Activated naive CD4-positive, alpha-beta T cell treated with anti-CD3 and anti-CD28 coated beads, Interleukin-2, amount 10 ng/mL, durations not matched to agents 7 days and 5 days (primary cell): ENCODE results near the gene PCP2.
A peak's percentile ranks its signal among the peaks of the same experiment; 100 is the strongest.

Experiments used
- CTCF ChIA-PET: fragments of 350-600 bp; sonication (Branson Sonifier 250); formaldehyde crosslinking; loops from one replicate; lab custom pipeline; 2021; ENCODE audit warnings: antibody characterized with exemption; lab: Charles Lee
- DNase-seq: peaks from one replicate; pipeline ENCODE4 v3.0.0-alpha.2; 2020
- H3K27ac Mint-ChIP-seq: one replicate; pipeline ENCODE4 v1.8.0; 2021; ENCODE audit warnings: mild to moderate bottlenecking, moderate library complexity, mixed read lengths
- H3K27me3 Mint-ChIP-seq: one replicate; pipeline ENCODE4 v1.8.0; 2021; ENCODE audit warnings: mild to moderate bottlenecking, mixed read lengths
- H3K36me3 Mint-ChIP-seq: one replicate; pipeline ENCODE4 v1.8.0; 2021; ENCODE audit warnings: mixed read lengths
- H3K4me1 Mint-ChIP-seq: one replicate; pipeline ENCODE4 v1.8.0; 2021; ENCODE audit warnings: mixed read lengths
- H3K4me3 Mint-ChIP-seq: one replicate; pipeline ENCODE4 v1.8.0; 2021; ENCODE audit warnings: mild to moderate bottlenecking, moderate library complexity, mixed read lengths
- H3K9me3 Mint-ChIP-seq: one replicate; pipeline ENCODE4 v1.8.0; 2021; ENCODE audit warnings: mixed read lengths

The PCP2 gene

DNA sequence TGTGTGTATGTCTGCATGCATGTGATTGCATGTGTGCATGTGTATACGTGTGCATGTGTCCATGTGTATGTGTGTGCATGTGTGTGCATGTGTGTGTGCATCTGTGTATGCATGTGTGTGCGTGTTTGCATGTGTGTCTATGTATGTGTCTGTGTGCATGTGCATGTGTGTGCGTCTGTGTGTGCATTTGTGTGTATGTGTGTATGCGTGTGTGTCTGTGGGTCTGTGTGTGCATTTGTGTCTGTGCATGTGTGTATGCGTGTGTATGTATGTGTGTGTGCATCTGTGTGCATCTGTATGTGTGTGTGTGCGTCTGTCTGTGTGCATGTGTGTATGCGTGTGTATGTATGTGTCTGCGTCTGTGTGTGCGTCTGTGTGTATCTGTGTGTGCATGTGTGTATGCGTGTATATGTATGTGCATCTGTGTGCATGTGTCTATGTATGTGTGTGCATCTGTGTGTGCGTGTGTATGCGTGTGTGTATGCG lies 6.4 kb upstream of the PCP2 start:
- Mint-ChIP-seq H3K4me3 (peak overlapping the region; percentile 28), H3K27ac (peak overlapping the region; percentile 1), H3K27me3 (peaks cover 4% of the 10 kb centered on the region), H3K36me3 (peaks cover 27% of the 10 kb centered on the region), H3K9me3 (peaks cover 9% of the 10 kb centered on the region), H3K4me1 (peaks cover 35% of the 10 kb centered on the region)
- no peak for DNase-seq
- CTCF ChIA-PET = no interaction called here

DNA sequence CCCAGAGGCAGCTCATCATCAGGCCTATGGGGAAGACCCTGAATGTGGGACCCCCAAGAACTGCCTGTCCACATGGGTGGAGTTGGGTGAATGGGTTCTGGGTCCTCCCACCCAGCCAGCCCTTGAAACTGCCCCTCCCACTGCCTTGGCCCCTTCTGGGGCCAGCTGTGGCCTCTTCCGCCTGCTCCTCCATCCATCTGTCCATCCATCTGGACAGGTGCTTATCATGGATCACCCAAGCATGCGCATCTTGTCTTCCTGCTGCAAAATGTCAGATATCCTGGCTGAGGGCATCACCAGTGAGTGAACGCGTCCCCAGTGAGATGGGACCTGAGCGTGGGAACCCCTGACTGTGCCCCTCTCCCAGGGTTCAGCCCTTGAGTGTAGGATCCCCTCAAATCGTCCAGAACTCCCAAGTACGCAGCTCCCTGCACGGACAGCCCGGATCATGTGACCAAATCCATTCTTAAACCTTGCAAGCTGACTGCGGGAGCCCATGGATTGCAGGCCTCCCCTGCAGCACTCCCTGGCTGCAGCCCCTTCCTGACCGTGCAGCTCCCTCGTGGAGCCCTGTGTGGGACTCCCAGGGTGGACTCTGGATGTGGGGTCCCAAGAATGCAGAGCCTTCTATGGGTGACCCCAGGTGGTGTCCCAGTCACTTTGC lies 5.4 kb upstream of the PCP2 start:
- CTCF ChIA-PET = interaction anchor here (0.6 to 1.4 kb wide), 2 partner anchors 13 to 71 kb away, joined by 4 to 9 read pairs; no protein-coding TSS in a partner anchor
- H3K4me1 Mint-ChIP-seq = peaks cover 37% of the 10 kb centered on the region
- peak overlapping the region; percentile 45 for H3K27ac Mint-ChIP-seq
- peaks cover 4% of the 10 kb centered on the region for H3K27me3 Mint-ChIP-seq
- H3K36me3 Mint-ChIP-seq = peaks cover 27% of the 10 kb centered on the region
- no peak for DNase-seq
- peak overlapping the region; percentile 56 for H3K4me3 Mint-ChIP-seq
- H3K9me3 Mint-ChIP-seq = peaks cover 9% of the 10 kb centered on the region

DNA sequence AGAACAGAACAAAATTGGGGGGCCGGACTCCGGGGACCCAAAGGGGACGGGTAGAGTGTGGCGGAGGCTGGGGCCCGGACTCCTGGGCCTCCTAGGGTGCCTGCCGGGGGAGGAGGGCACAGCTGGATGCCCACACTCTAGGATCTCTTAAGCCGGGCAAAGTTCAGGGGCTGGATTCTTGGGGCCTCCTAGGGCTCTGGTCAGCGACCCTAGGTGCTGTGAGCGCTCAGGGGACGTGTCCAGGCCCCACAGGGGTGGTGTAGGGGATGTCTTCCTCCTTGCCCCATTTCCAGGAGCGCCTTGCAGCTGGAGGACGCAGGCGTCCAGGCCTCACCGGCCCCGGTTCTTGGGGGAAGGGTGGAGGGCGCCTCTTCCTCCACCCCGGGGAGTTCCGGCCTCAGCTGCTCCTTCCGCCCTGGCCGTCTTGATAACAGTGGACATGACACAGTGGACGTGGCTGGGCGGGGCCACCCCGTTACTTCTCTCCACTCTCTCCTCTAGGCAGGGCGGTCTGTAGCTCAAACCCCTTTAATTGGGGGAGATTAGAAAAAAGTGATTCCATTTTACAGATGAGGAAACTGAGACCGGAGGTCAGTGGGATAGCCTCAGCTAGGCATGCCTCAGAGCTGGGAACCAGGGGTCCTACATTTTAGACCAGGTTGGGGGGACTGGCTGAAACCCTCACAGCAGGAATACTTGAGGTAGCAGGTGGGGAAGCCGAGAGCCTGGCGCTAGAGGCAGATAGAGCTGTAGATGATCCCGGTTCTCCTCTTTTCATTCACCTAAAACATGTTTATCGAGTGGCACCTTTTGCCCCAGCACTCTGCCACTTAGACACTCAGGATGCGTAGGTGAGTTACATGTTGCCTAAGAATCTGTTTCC lies 4.1 kb upstream of the PCP2 start:
- H3K27me3 Mint-ChIP-seq = peaks cover 4% of the 10 kb centered on the region
- peak; percentile 31 for DNase-seq
- peak overlapping the region; percentile 90 for H3K27ac Mint-ChIP-seq
- peaks cover 26% of the 10 kb centered on the region for H3K36me3 Mint-ChIP-seq
- peaks cover 9% of the 10 kb centered on the region for H3K9me3 Mint-ChIP-seq
- H3K4me1 Mint-ChIP-seq = peaks cover 37% of the 10 kb centered on the region
- H3K4me3 Mint-ChIP-seq = peak overlapping the region; percentile 81
- CTCF ChIA-PET = interaction anchor here (0.7 to 1.4 kb wide), 5 partner anchors 9 to 1950 kb away, joined by 3 to 10 read pairs (median 4); partner anchors contain the start of genes PET100, TRAPPC5 and XAB2

DNA sequence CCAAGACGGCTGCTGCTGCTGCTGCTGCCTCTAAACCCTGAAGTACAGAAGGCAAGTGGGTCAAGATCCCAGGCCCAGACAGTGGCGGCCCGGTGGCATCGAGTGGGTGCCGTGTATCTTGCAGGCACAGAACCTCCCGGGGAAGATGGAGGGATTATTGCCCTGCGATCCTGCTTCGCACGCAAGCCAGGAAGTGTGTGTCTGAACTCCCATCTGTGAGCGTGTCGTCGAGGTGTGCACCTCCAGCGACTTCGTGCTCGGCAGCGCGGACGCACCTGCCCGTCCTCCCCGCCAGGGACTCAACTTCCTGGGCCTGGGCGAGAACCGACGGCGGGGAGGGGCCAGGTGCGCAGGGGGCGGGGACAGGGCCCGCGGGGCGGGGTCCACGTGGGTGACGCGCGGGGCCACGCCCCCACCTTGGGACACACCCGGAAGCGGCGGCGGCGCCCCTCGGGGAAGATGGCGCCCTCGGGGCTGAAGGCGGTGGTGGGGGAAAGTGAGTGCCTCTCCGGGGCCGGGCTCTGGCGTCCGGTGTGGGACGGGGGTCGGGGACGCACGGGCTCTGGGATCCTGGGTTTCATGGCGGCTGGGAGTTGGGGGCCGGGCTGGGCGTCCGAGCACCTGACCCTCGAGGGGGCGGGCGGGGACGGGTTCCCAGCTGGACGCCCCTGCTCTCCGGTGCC lies 3.3 kb upstream of the PCP2 start, which contains the start of gene STXBP2:
TSS of gene STXBP2 (plus strand) at position 420 of the 683 bp plus-strand sequence. CDS start at position 460, 40 bp downstream.
- Mint-ChIP-seq H3K27ac (peak within 1 kb of the TSS; percentile 90), H3K9me3 (peaks cover 9% of the 10 kb centered on the region), H3K27me3 (peaks cover 4% of the 10 kb centered on the region), H3K4me3 (peak within 1 kb of the TSS; percentile 81), H3K4me1 (peaks cover 37% of the 10 kb centered on the region), H3K36me3 (peaks cover 27% of the 10 kb centered on the region)
- DNase-seq = peak; percentile 94
- CTCF ChIA-PET = interaction anchor here (0.7 to 1.4 kb wide), 2 partner anchors 44 to 1949 kb away, joined by 4 to 10 read pairs; partner anchors contain the start of gene TRAPPC5

DNA sequence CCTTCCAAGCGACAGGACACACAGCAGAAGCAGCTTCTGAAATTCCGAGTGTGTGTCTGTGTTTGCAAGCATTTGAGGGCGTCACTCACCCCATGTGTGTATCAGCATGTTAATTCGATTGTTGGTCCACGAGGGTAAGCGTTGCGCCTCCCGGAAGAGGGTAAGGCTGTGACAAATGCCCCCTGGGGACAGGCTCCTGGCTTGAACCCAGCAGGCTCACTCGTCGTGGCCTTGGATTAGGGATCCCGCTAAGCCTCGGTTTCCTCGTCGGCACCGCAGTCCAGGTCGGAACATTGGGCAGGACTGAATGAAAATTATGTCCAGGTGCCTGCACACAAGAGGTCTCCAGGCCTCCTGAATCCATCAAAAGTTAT lies 2.8 kb upstream of the PCP2 start:
- Mint-ChIP-seq H3K27me3 (peaks cover 4% of the 10 kb centered on the region), H3K27ac (peak overlapping the region; percentile 90), H3K36me3 (peaks cover 29% of the 10 kb centered on the region), H3K9me3 (peaks cover 9% of the 10 kb centered on the region), H3K4me1 (peaks cover 37% of the 10 kb centered on the region), H3K4me3 (peak overlapping the region; percentile 81)
- no peak for DNase-seq
- CTCF ChIA-PET = interaction anchor here (1.0 kb wide), 1 partner anchor 16 kb away, joined by 4 read pairs; no protein-coding TSS in a partner anchor

DNA sequence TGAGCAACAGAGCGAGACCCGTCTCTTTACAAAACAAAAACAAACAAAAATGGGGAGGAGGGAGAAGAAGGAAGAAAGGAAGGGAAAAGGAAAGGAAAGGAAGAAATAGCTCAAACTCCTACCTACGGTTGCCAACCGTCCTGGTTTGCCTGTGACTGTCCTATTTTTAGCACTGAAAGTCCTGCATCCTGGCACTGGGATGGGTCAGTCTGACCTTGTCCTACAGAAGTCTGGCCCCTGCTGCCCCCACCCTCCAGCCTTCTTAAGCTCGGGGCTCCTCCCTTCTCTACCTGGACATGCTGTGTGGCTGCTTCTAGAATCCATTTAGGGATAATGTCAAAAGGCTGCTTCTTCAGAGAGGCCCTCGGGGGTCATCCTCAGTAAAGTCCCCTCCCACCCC lies 2.2 kb upstream of the PCP2 start:
- Mint-ChIP-seq H3K27me3 (peaks cover 4% of the 10 kb centered on the region), H3K9me3 (peaks cover 9% of the 10 kb centered on the region), H3K4me1 (peaks cover 41% of the 10 kb centered on the region), H3K27ac (peak overlapping the region; percentile 84), H3K36me3 (peaks cover 29% of the 10 kb centered on the region), H3K4me3 (peak overlapping the region; percentile 81)
- CTCF ChIA-PET = interaction anchor here (1.0 kb wide), 1 partner anchor 17 kb away, joined by 4 read pairs; no protein-coding TSS in a partner anchor
- DNase-seq = no peak

DNA sequence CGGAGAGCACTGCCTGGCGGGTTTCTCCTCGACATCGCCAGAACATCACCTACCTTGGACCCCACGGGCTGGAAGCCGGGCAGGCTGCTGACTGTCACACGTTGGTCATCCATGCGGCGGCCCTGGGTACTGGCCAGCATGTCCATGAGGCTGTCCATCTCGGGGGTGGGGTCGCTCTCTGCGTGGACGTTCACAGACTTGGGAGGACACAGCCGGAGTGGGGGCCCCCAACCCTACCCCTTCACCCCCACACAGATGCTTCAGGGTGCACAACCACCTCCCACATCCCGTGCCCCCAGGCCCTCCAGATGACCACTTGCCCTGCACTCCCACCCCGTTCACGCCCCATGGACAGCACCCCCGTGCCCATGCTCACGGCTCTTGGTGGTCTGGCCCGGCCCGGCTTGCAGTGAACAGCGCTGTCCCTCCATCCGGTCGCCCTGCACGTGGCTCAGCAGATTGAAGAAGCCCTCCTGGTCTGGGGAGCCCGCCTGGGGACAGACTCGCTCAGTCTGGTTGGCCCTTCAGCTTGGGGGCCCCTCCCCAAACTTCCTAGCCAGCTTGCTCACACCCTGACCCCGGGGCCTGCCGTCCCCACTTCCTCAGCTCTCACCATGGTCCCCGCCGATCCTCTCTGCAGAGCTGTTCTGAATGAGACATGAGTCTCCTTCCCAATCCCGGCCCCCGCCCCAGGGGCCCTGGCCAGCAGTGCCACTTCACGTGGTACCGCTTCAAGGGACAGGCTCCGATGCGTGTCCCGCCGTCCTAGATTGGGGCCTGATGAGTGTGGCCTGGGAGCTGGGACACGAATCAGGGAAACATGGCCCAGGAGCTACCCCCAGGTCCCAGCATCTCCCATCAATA lies 947 bp downstream of the PCP2 start:
- peaks cover 4% of the 10 kb centered on the region for H3K27me3 Mint-ChIP-seq
- CTCF ChIA-PET = no interaction called here
- H3K4me3 Mint-ChIP-seq = no peak overlapping the region
- H3K4me1 Mint-ChIP-seq = peaks cover 49% of the 10 kb centered on the region
- no peaks in the 10 kb centered on the region for H3K9me3 Mint-ChIP-seq
- no peak overlapping the region for H3K27ac Mint-ChIP-seq
- peaks cover 23% of the 10 kb centered on the region for H3K36me3 Mint-ChIP-seq
- no peak for DNase-seq

DNA sequence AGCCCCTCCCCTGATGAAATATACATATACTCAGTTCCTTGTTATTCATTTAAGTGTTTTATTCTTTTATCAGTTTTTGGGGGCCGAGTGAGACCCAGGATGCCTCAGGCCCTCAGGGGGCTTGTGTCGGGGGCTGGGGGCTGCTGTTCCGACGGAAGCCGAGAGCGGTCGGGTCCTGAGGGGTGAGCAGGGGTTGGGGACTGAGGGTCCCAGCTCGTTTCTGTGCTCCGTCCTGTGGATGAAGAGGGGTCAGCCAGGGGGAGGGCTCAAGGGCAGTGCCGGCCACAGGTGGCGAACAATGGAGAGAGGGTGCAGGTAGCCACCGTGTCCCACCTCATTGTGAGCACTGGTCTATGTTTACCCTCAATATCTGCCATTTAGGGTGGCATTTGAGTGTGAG lies 1.9 kb downstream of the PCP2 start:
- Mint-ChIP-seq H3K4me3 (peak overlapping the region; percentile 19), H3K4me1 (peaks cover 51% of the 10 kb centered on the region), H3K27ac (peak overlapping the region; percentile 47), H3K27me3 (peaks cover under 1% of the 10 kb centered on the region), H3K9me3 (no peaks in the 10 kb centered on the region), H3K36me3 (peaks cover 28% of the 10 kb centered on the region)
- DNase-seq = no peak
- CTCF ChIA-PET = no interaction called here

DNA sequence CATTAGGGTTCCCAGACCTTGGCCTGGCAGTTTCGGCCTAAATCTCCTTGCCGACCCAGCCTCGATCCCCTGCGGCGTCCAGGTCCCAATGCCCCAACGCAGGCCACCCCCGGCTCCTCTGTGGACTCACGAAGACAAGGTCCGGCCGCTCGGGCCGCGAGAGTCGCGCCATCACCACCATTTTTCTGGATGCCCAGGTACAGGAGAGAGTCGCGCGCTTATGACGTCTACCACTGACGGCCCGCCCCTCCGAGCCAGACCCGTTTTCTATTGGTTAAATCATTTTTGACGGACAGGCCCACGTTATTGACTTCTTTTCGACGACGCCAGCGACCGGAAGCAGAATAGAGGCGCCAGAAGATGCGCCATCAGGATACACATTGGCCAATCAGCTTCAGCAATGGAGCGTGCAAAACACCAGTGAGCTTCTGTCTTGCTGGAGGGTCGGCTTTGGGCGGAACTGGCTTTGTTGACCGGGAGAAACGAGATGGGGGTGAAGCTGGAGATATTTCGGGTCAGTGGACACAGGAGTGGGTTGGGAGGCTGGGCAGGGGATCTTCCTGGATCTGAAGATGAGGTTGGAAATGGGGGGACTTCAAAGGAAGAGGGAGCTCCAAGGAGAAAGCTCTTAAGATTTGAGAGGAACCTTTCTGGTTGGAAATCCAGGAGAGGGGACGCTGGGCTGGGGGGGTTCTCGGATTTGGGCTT lies 4.0 kb downstream of the PCP2 start, which contains the start of the genes PET100 and XAB2:
TSS of gene PET100 (plus strand) at position 447 of the 708 bp plus-strand sequence. CDS start at position 488, 41 bp downstream.
TSS of gene XAB2 (minus strand) at position 199 of the 708 bp plus-strand sequence. CDS start at position 181, 18 bp downstream.
- no peaks in the 10 kb centered on the region for H3K27me3 Mint-ChIP-seq
- peak within 1 kb of the TSS; percentile 92 for H3K4me3 Mint-ChIP-seq
- H3K36me3 Mint-ChIP-seq = peaks cover 34% of the 10 kb centered on the region
- DNase-seq = peak; percentile 97
- H3K4me1 Mint-ChIP-seq = peaks cover 41% of the 10 kb centered on the region
- H3K27ac Mint-ChIP-seq = peak within 1 kb of the TSS; percentile 98
- CTCF ChIA-PET = interaction anchor here (0.8 to 1.2 kb wide), 3 partner anchors 8 to 61 kb away, joined by 3 to 4 read pairs (median 3); no protein-coding TSS in a partner anchor
- no peaks in the 10 kb centered on the region for H3K9me3 Mint-ChIP-seq

DNA sequence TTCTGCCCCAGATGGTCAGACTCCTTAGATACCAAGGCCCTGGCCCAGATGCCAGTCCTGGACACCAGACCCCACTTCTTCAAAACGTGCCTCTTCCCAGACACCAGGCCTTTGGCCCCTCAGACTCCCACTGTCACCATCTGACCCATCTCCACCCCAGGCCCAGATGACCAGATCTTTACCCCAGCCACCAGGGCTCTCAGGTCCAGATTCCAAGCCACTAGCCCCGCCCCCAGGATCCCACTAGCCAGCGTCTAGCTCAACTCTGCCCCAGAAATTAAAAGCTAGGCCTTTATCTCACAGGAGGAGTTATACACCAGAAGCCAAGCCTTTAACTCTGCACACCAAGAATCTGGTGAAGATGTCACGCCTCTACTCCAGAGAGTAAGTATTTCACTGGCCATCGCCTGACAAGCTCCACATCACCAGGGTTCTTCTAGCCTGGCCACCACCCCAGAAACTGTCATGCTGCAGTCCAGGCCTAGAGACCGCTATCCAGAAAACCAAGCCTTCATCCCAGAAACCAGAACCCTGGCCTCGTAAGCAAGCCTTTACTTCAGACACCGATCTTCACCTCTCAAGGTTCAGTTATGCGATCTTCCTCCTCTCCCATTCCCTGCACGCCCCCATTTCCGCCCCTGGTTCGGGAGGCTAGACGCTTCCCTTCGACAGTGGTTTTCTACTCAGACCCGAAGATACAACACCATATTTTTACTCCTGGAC lies 4.8 kb downstream of the PCP2 start:
- Mint-ChIP-seq H3K27me3 (no peaks in the 10 kb centered on the region), H3K9me3 (no peaks in the 10 kb centered on the region), H3K4me3 (peak overlapping the region; percentile 92), H3K36me3 (peaks cover 36% of the 10 kb centered on the region), H3K4me1 (peaks cover 40% of the 10 kb centered on the region), H3K27ac (peak overlapping the region; percentile 98)
- DNase-seq = peak; percentile 34
- CTCF ChIA-PET = interaction anchor here (1.2 kb wide), 1 partner anchor 9 kb away, joined by 3 read pairs; no protein-coding TSS in a partner anchor

DNA sequence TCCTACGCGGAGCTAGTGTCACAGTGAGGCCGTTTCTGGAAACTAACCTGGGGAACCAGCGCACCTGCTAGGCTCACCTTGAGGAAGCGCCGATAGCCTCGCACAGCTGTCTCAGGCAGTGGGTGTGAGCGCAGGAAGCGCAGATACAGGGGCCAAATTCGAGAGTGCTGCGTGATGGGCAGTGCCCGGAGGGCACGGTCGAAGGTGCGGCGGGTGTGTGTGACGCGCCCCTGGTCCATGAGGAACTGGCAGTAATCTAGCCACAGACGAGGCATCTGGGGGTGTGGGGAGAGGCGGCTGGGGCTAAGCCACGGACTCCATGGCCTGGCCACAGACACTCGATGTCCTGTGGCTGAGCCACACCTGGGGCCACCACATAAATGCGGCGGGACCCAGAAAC lies 6.4 kb downstream of the PCP2 start:
- Mint-ChIP-seq H3K4me3 (no peak overlapping the region), H3K36me3 (peaks cover 37% of the 10 kb centered on the region), H3K9me3 (no peaks in the 10 kb centered on the region), H3K4me1 (peaks cover 40% of the 10 kb centered on the region), H3K27ac (peak overlapping the region; percentile 42), H3K27me3 (no peaks in the 10 kb centered on the region)
- no peak for DNase-seq
- CTCF ChIA-PET = no interaction called here
